H1 (cell line): Measurements from ENCODE around the gene RGS6. TPM values are rescaled to one million over a fixed set of nuclear protein-coding genes. Genes with fewer than 3 reads are reported as not detected.

Experiments
- CTCF ChIA-PET: fragments of 300-600 bp; sonication (Branson Sonifier 250); formaldehyde crosslinking; loops from one replicate; lab custom pipeline; 2021; ENCODE audit not compliant: partially characterized antibody; lab: Charles Lee
- POLR2A ChIA-PET: fragments of 300-600 bp; sonication (Branson Sonifier 250); formaldehyde crosslinking; loops from one replicate; lab custom pipeline; 2021; ENCODE audit warnings: inconsistent platforms; ENCODE audit not compliant: partially characterized antibody; lab: Charles Lee
- DNase-seq, 2 experiments: peaks; one replicate each; pipeline versions ENCODE4 v3.0.0 to v3.0.0-alpha.2; 2010 to 2022; ENCODE audit warnings: low spot score in 2 of 2, low read depth in 1 of 2, mixed read lengths in 1 of 2
- FAIRE-seq: peaks from 2 replicates; lab custom pipeline; 2011; peaks lifted over from hg19 to GRCh38; lab: Jason Lieb, UNC
- H2AFZ ChIP-seq: 2 replicates; pipeline ENCODE4 v1.8.1; 2012; ENCODE audit warnings: low read length, inconsistent platforms
- H2AK5ac ChIP-seq: 2 replicates; pipeline ENCODE4 v1.6.1; 2013; ENCODE audit warnings: low read depth, low read length
- H2BK120ac ChIP-seq: replicated peaks from 2 replicates; pipeline ENCODE3; 2013; ENCODE audit warnings: low read depth, low read length, inconsistent platforms
- H2BK12ac ChIP-seq: 2 replicates; pipeline ENCODE4 v1.6.1; 2013; ENCODE audit warnings: low read depth, low read length
- H2BK15ac ChIP-seq: 2 replicates; pipeline ENCODE4 v1.6.1; 2013; ENCODE audit warnings: low read length
- H2BK20ac ChIP-seq: 2 replicates; pipeline ENCODE4 v1.6.1; 2013; ENCODE audit warnings: low read length
- H2BK5ac ChIP-seq: 2 replicates; pipeline ENCODE4 v1.6.1; 2013; ENCODE audit warnings: low read depth, low read length
- H3K14ac ChIP-seq: 2 replicates; pipeline ENCODE4 v1.6.1; 2013; ENCODE audit warnings: inconsistent platforms; ENCODE audit not compliant: insufficient read length
- H3K18ac ChIP-seq: 2 replicates; pipeline ENCODE4 v1.6.1; 2013; ENCODE audit warnings: low read length; ENCODE audit errors: extremely low read depth
- H3K23ac ChIP-seq: 2 replicates; pipeline ENCODE4 v1.6.1; 2013; ENCODE audit warnings: inconsistent platforms; ENCODE audit not compliant: insufficient read length
- H3K23me2 ChIP-seq: 2 replicates; pipeline ENCODE4 v1.6.1; 2013; ENCODE audit warnings: low read depth, low read length
- H3K27ac ChIP-seq: 2 replicates; pipeline ENCODE4 v1.6.1; 2011; ENCODE audit warnings: low read depth, low read length, inconsistent platforms
- H3K27me3 ChIP-seq, 4 experiments: replicated peaks in 1 of 4; 1 replicate in 1 of 4; 2 replicates in 3 of 4; pipeline versions ENCODE4 v1.6.1 to v1.8.1; 2011 to 2013; ENCODE audit warnings: low read length in 3 of 4, mild to moderate bottlenecking in 3 of 4, inconsistent platforms in 2 of 4, mixed read lengths in 2 of 4, moderate library complexity in 1 of 4; ENCODE audit not compliant: control insufficient read depth in 3 of 4, insufficient read depth in 3 of 4; ENCODE audit errors: extremely low read depth in 1 of 4
- H3K36me3 ChIP-seq, 4 experiments: 2 replicates each; pipeline versions ENCODE4 v1.6.1 to v1.8.1; 2011 to 2013; ENCODE audit warnings: mild to moderate bottlenecking in 4 of 4, low read length in 3 of 4, moderate library complexity in 2 of 4, control low read depth in 1 of 4, inconsistent platforms in 1 of 4; ENCODE audit not compliant: insufficient read depth in 4 of 4, control insufficient read depth in 2 of 4
- H3K4ac ChIP-seq: replicated peaks from 2 replicates; pipeline ENCODE3; 2013; ENCODE audit warnings: low read length, low read depth, mixed read lengths, inconsistent platforms; ENCODE audit not compliant: insufficient read length
- H3K4me1 ChIP-seq, 4 experiments: replicated peaks in 1 of 4; 1 replicate in 1 of 4; 2 replicates in 3 of 4; pipeline versions ENCODE4 v1.6.1 to v1.8.1; 2011 to 2013; ENCODE audit warnings: low read length in 3 of 4, inconsistent platforms in 2 of 4, mixed read lengths in 1 of 4; ENCODE audit not compliant: insufficient read depth in 4 of 4, control insufficient read depth in 3 of 4
- H3K4me2 ChIP-seq, 2 experiments: 2 replicates each; pipeline versions ENCODE4 v1.6.1 to v1.8.1; 2011 to 2013; ENCODE audit warnings: low read depth in 2 of 2, low read length in 2 of 2, control low read depth in 1 of 2, inconsistent platforms in 1 of 2, mild to moderate bottlenecking in 1 of 2; ENCODE audit not compliant: insufficient read depth in 1 of 2
- H3K4me3 ChIP-seq, 4 experiments: fragments of 200-600, 300-600 bp in 1 of 4; sonication (generic), shearing (Covaris generic), sonication (Bioruptor Twin) in 1 of 4; 2 replicates each; pipeline versions ENCODE4 v1.5.1 to v1.8.1; 2011 to 2016; ENCODE audit warnings: low read length in 4 of 4, low read depth in 3 of 4, control low read depth in 2 of 4, inconsistent platforms in 2 of 4, mild to moderate bottlenecking in 2 of 4, mixed read lengths in 1 of 4, moderate library complexity in 1 of 4; ENCODE audit not compliant: insufficient read depth in 2 of 4; ENCODE audit errors: extremely low read depth in 1 of 4
- H3K56ac ChIP-seq: replicated peaks from 2 replicates; pipeline ENCODE3; 2013; ENCODE audit warnings: low read depth, mild to moderate bottlenecking, mixed read lengths, low read length, inconsistent platforms; ENCODE audit not compliant: insufficient read length
- H3K79me1 ChIP-seq: 2 replicates; pipeline ENCODE4 v1.6.1; 2013; ENCODE audit warnings: low read depth, low read length, control low read depth
- H3K79me2 ChIP-seq, 2 experiments: 2 replicates each; pipeline versions ENCODE4 v1.6.1 to v1.8.1; 2012 to 2013; ENCODE audit warnings: low read length in 2 of 2, mild to moderate bottlenecking in 2 of 2, inconsistent platforms in 1 of 2; ENCODE audit not compliant: insufficient read depth in 2 of 2, control insufficient read depth in 1 of 2
- H3K9ac ChIP-seq, 4 experiments: replicated peaks in 1 of 4; 1 replicate in 1 of 4; 2 replicates in 3 of 4; pipeline versions ENCODE4 v1.6.1 to v1.8.1; 2011 to 2013; ENCODE audit warnings: low read depth in 3 of 4, low read length in 3 of 4, control low read depth in 2 of 4, mild to moderate bottlenecking in 2 of 4, moderate library complexity in 2 of 4, inconsistent platforms in 1 of 4; ENCODE audit errors: extremely low read depth in 1 of 4
- H3K9me3 ChIP-seq, 2 experiments: 2 replicates each; pipeline versions ENCODE4 v1.6.1 to v1.8.1; 2012 to 2013; ENCODE audit warnings: mild to moderate bottlenecking in 2 of 2, moderate library complexity in 2 of 2, control low read depth in 1 of 2, inconsistent platforms in 1 of 2, low read depth in 1 of 2, low read length in 1 of 2, mixed read lengths in 1 of 2; ENCODE audit not compliant: insufficient read depth in 2 of 2
- H4K20me1 ChIP-seq, 2 experiments: replicated peaks in 1 of 2; 2 replicates each; pipeline versions ENCODE3 to v1.8.1; 2011 to 2013; ENCODE audit warnings: inconsistent platforms in 2 of 2, low read length in 2 of 2, mild to moderate bottlenecking in 1 of 2; ENCODE audit not compliant: insufficient read depth in 2 of 2, control insufficient read depth in 1 of 2
- H4K5ac ChIP-seq: 2 replicates; pipeline ENCODE4 v1.6.1; 2013; ENCODE audit warnings: low read length, low read depth, mixed read lengths, inconsistent platforms; ENCODE audit not compliant: insufficient read length
- H4K8ac ChIP-seq: 2 replicates; pipeline ENCODE4 v1.8.0; 2013; ENCODE audit warnings: mild to moderate bottlenecking, moderate library complexity, low read length, inconsistent platforms; ENCODE audit not compliant: insufficient read depth; ENCODE audit errors: extremely low read depth
- H4K91ac ChIP-seq: replicated peaks from 2 replicates; pipeline ENCODE3; 2013; ENCODE audit warnings: low read length, mixed read lengths, inconsistent platforms; ENCODE audit not compliant: insufficient read length
- BCL11A ChIP-seq, 2 experiments: IDR thresholded peaks; one replicate each; pipeline ENCODE4 v1.6.1; 2011; ENCODE audit warnings: low read depth in 2 of 2, low read length in 2 of 2, mild to moderate bottlenecking in 2 of 2
- BRCA1 ChIP-seq: IDR thresholded peaks from 2 replicates; pipeline ENCODE4 v1.6.1; 2012; ENCODE audit warnings: low read depth, low read length, improper control_type of control experiment
- CHD2 ChIP-seq: IDR thresholded peaks from 2 replicates; pipeline ENCODE4 v1.6.1; 2012; ENCODE audit warnings: low read length, improper control_type of control experiment
- HDAC6 ChIP-seq: IDR thresholded peaks from one replicate; pipeline ENCODE4 v1.7.1; 2012; ENCODE audit warnings: low read depth, mild to moderate bottlenecking, inconsistent platforms, low read length, moderate library complexity
- KDM4A ChIP-seq: IDR thresholded peaks from one replicate; pipeline ENCODE4 v1.7.1; 2012; ENCODE audit warnings: low read depth, mild to moderate bottlenecking, moderate library complexity, low read length, inconsistent platforms; ENCODE audit not compliant: severe bottlenecking
- MAFK ChIP-seq: IDR thresholded peaks from 2 replicates; pipeline ENCODE4 v1.6.1; 2012; ENCODE audit warnings: low read depth, mild to moderate bottlenecking, improper control_type of control experiment, low read length
- RFX5 ChIP-seq: IDR thresholded peaks from 2 replicates; pipeline ENCODE4 v1.6.1; 2011; ENCODE audit warnings: low read depth, low read length, improper control_type of control experiment, borderline replicate concordance
- SAP30 ChIP-seq: fragments of 300-600 bp; sonication (generic); IDR thresholded peaks from 2 replicates; pipeline ENCODE4 v1.7.1; 2012; ENCODE audit warnings: low read length, moderate library complexity, mild to moderate bottlenecking, inconsistent platforms; ENCODE audit not compliant: insufficient read depth, insufficient replicate concordance
- SP1 ChIP-seq: IDR thresholded peaks from 2 replicates; pipeline ENCODE4 v1.6.1; 2011; ENCODE audit warnings: low read depth, low read length
- SP4 ChIP-seq: IDR thresholded peaks from 2 replicates; pipeline ENCODE4 v1.6.1; 2012; ENCODE audit warnings: low read length, inconsistent platforms
- TAF1 ChIP-seq: IDR thresholded peaks from 2 replicates; pipeline ENCODE4 v1.6.1; 2011; ENCODE audit warnings: mild to moderate bottlenecking, low read depth, low read length
- WGBS, 2 experiments: shearing (Covaris generic) in 1 of 2; methylation state at CpG; one replicate each; pipeline versions ENCODE4 v1.1.6 to v1.1.7; 2013 to 2015; ENCODE audit warnings: low lambda C conversion rate in 2 of 2, mixed read lengths in 2 of 2, inconsistent platforms in 1 of 2, low coverage in 1 of 2, missing lambda C conversion rate in 1 of 2; ENCODE audit not compliant: insufficient replicate concordance in 2 of 2, insufficient coverage in 1 of 2, insufficient read length in 1 of 2; ENCODE audit errors: extremely low coverage in 1 of 2, missing lambda C conversion rate in 1 of 2; 5-methylcytosine and 5-hydroxymethylcytosine counted together
- polyA plus RNA-seq, 7 experiments: library from polyadenylated mRNA; depleted of rRNA in 3 of 7; stranded (reverse) in 5 of 7; unstranded in 2 of 7; fragments of >200 nt in 5 of 7; fragments of 200-250 nt in 2 of 7; gene quantifications; 1 replicate in 5 of 7; 2 replicates in 1 of 7; 4 replicates in 1 of 7; pipeline versions ENCODE4 v1.2.1 to v1.2.3, GENCODE V29; 2011 to 2013; ENCODE audit warnings: missing spikeins in 2 of 7, mixed read lengths in 2 of 7
- total RNA-seq: library from RNA; stranded (reverse); fragmentation: NEBNext Ultra II Directional; extraction: Animal tissue kit (Norgen Biotek cat#: 25700); gene quantifications from 2 replicates; pipeline ENCODE4 v1.2.1, GENCODE V29; 2021
- TF ChIP-seq, protein P1 (sequence below), 3 experiments: IDR thresholded peaks; 1 replicate in 2 of 3; 2 replicates in 1 of 3; pipeline versions ENCODE4 v1.5.1 to v1.6.1; 2011; ENCODE audit warnings: low read length in 3 of 3, mild to moderate bottlenecking in 3 of 3, inconsistent platforms in 2 of 3, low read depth in 1 of 3, moderate library complexity in 1 of 3; ENCODE audit not compliant: insufficient read depth in 1 of 3; ENCODE audit errors: control extremely low read depth in 1 of 3

RGS6 gene
- total and polyA plus RNA-seq, 2 of the 8 experiments (the other 6 are each of a cell fraction or from before 2014, with no cell fraction given): 0.26 to 1.1 TPM

DNA sequence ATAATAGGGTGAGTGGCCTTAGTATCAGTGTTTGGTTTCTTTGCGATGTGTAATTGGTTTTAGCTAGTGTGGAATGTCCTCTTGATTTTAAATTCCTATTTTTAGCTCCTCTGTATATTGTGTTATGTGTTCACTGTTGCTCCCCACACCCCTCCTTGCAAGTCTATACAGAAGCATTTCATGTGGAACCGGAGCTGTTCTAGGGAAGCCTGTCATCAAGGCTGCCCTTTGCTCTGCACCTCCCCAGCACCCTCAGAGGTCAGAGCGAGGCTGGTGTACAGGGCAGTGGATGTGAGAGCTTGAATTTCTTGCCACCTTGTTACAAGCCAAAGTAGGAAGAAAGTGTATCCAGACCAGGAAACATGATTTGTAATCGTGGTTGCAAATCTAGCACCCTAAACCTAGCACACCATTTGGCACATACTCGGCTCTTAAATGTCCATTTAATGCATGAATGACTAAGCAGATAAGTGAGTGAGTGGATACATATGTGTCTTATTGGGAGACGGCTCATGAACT is 376.8 kb downstream of the RGS6 start:
- no peak overlapping the region for H2BK120ac ChIP-seq
- no peak overlapping the region for H2AK5ac ChIP-seq
- no peak overlapping the region for H3K9ac ChIP-seq
- ChIA-PET POLR2A (no interaction called here), CTCF (interaction anchor here (1.8 to 2.4 kb wide), 3 partner anchors 10 to 178 kb away, joined by 5 to 9 read pairs (median 7); no protein-coding TSS in a partner anchor)
- peaks cover 0 to 3% (median 0%) of the 10 kb centered on the region in 4 experiments; a peak in 1 of 7 replicates for H3K4me1 ChIP-seq
- H3K14ac ChIP-seq: no peak overlapping the region
- WGBS, 2 experiments: 93% methylated on average over 6 of the region's 6 CpGs; no CpG with 5 or more reads in 1 of the 2 experiments
- H3K23me2 ChIP-seq: no peaks in the 10 kb centered on the region
- H4K20me1 ChIP-seq: no peaks in the 10 kb centered on the region
- H3K56ac ChIP-seq: no peak overlapping the region
- no peak overlapping the region for H3K4ac ChIP-seq
- H3K27ac ChIP-seq: no peak overlapping the region
- no peak overlapping the region for H3K23ac ChIP-seq
- H4K91ac ChIP-seq: no peak overlapping the region
- H3K4me3 ChIP-seq: no peak overlapping the region
- no peaks in the 10 kb centered on the region for H3K36me3 ChIP-seq
- peaks cover under 1 to 5% of the 10 kb centered on the region in 2 experiments; a peak in 2 of 4 replicates for H3K9me3 ChIP-seq
- FAIRE-seq: no peak
- H2AFZ ChIP-seq: no peak overlapping the region
- no peaks in the 10 kb centered on the region for H3K79me2 ChIP-seq
- H3K79me1 ChIP-seq: no peaks in the 10 kb centered on the region
- DNase-seq: no peak
- H4K8ac ChIP-seq: no peak overlapping the region
- no peak overlapping the region for H2BK5ac ChIP-seq
- no peak overlapping the region for H4K5ac ChIP-seq
- H2BK12ac ChIP-seq: no peak overlapping the region
- no peak overlapping the region for H3K18ac ChIP-seq
- H2BK15ac ChIP-seq: no peak overlapping the region
- H3K27me3 ChIP-seq: no peaks in the 10 kb centered on the region
- no peak overlapping the region for H2BK20ac ChIP-seq
- no peak overlapping the region for H3K4me2 ChIP-seq
- TF ChIP-seq KDM4A: no peak
- TF ChIP-seq SP4: no peak
- TF ChIP-seq BCL11A (IDR thresholded peaks at IDR 0.05; ENCODE audit: low read depth in 2 of 2, low read length in 2 of 2): no peak
- TF ChIP-seq TAF1: no peak
- no peak for TF ChIP-seq CHD2
- TF ChIP-seq RFX5: no peak
- TF ChIP-seq SAP30: no peak
- no peak for TF ChIP-seq BRCA1
- no peak for TF ChIP-seq SP1
- TF ChIP-seq MAFK: no peak
- TF ChIP-seq HDAC6: no peak
- TF ChIP-seq, protein P1, sequence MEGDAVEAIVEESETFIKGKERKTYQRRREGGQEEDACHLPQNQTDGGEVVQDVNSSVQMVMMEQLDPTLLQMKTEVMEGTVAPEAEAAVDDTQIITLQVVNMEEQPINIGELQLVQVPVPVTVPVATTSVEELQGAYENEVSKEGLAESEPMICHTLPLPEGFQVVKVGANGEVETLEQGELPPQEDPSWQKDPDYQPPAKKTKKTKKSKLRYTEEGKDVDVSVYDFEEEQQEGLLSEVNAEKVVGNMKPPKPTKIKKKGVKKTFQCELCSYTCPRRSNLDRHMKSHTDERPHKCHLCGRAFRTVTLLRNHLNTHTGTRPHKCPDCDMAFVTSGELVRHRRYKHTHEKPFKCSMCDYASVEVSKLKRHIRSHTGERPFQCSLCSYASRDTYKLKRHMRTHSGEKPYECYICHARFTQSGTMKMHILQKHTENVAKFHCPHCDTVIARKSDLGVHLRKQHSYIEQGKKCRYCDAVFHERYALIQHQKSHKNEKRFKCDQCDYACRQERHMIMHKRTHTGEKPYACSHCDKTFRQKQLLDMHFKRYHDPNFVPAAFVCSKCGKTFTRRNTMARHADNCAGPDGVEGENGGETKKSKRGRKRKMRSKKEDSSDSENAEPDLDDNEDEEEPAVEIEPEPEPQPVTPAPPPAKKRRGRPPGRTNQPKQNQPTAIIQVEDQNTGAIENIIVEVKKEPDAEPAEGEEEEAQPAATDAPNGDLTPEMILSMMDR (IDR thresholded peaks at IDR 0.05; ENCODE audit: control extremely low read depth in 1 of 3, insufficient read depth in 1 of 3, low read depth in 1 of 3, low read length in 3 of 3): no peak
